Measurements from ENCODE around the gene RTRAF.
A peak's percentile ranks its signal among the peaks of the same experiment; 100 is the strongest.

Gene RTRAF

GRCh38 chr14:52020161-52020714 is 30.9 kb downstream of the RTRAF start:
- DNase-seq (ENCODE audit: low read depth in 3 of 3): no peak

DNA sequence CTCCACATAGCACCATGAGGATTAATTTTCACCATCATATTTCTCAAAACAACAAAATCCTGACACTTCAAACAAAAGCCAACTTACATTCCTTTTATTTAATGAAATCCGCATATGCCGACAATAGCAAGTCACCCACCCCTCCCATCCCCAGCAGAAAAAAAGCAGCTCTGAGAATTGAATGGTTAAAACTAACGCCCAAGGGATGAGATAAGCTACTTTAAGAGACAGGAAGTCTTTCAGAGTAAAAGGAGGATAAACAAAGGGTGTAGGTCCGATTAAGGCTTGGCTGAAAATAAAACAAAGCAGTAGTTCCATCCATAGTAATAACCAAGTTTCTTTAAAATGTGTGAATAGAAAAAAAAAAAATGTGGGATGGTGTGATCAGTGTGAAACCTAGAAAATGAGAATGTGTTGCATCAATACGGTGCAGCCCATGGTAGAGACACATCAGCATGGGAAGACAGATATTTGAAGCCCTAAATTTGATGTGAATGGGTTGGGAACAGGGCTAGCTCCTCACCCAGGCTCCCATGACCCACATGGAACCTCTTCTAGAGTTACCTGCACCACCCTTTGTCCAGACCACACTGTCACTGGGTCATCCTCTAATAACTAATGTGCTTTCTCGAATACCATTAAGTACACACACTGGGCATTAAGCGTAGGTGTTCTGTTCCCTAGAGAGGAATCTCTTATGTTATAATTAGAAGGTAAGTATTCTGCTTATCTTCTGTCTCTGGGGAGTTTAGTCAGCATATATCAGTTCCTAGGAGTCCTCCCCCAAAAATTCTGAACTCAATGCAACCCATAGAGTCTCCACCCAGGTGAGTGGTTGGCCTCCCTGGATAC is 31.7 kb downstream of the RTRAF start:
- no peak for DNase-seq (ENCODE audit: low read depth in 3 of 3)

DNA sequence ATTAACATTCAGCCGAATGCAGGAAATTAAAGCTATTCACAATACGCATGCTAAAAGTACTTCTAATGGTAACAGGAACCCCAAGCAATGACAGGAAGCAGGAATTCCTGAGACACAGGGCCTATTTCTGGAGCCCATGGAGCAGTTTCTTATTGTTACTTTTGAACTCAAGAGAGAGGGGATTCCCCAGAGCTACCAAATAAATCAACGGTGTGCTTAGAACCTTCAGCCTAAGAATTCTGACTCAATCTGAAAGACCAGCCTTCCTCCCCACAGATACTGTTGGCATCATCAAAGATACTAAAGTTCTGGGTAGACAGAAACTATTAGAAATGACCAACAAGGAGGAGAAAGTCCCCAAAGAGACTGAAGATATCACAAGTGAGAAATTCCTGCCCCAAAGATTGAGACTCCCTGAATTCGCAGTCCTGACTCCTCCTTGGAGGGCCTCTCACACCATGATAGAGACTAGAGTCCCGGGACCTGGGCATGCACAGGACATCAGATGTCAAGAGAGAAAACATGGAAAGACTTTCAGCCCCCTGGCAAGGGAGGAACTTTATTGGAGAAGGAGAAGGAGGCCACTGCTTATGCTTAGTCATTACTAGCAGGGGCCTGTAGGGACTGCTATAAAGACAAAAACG is 32.7 kb downstream of the RTRAF start:
- DNase-seq (ENCODE audit: low read depth in 3 of 3): no peak

- no peak for DNase-seq (ENCODE audit: low read depth in 3 of 3)
Measured at GRCh38 chr14:52023518-52023917, 34.2 kb downstream of the RTRAF start.

DNA sequence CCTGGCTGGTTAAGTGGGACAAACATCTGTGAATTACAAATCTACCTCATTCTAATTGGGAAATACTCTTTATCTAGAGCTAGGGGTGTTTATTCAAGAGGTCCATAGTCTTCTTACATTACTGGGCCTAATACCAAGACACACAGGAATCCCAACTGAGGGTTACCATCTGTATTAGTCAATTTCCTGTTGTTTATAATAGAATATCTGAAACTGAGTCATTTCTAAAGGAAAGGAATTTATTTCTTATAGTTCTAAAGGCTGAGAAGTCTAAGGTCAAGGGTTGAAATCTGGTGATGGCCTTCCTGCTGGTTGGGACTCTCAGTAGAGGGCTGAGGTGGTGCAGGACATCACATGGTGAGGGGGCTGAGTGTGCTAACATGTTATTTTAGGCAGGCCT is 36.0 kb downstream of the RTRAF start:
- DNase-seq (ENCODE audit: low read depth in 3 of 3): no peak

- no peak for DNase-seq (ENCODE audit: low read depth in 3 of 3)
Measured at GRCh38 chr14:52026017-52026660, 36.8 kb downstream of the RTRAF start.

DNA sequence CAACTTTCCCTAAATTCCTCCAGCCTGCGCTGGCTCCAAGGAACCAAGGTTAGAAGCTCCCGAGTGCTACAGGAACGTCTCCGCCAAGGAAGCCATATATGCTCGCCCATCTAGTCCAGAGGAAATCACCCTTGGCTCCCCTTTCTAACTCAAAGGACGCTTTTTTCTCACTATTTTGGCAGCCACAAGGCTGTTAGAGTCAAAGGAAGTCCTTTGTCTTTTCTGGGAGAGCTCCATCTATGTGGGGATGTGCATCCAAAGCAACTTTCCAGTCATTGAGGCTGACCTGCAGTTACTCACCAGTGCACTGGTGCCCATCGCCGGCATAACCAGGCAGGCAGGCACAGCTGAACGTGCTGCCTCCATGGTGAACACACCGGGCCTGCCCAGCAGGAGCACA is 37.6 kb downstream of the RTRAF start:
- DNase-seq (ENCODE audit: low read depth in 3 of 3): no peak

DNA sequence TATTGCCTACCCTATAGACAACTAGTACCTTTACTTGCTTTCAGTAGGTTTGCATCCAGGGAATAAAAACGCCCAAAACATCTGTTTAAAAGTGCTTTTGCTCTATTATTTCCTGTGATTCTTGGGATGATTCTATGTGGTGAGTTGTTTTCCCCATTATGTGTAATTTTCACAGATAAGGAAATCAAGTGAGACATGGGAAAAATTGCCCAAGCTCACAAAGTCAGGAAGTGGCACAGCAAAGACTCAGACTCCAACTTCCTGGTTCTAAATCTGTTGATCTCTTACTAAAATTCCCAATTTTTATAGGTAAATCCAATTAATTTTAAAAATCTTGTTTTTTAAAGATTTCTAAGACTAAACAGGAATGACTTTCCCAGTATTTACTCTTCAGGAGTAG is 40.5 kb downstream of the RTRAF start:
- DNase-seq (ENCODE audit: low read depth in 3 of 3): no peak

DNA sequence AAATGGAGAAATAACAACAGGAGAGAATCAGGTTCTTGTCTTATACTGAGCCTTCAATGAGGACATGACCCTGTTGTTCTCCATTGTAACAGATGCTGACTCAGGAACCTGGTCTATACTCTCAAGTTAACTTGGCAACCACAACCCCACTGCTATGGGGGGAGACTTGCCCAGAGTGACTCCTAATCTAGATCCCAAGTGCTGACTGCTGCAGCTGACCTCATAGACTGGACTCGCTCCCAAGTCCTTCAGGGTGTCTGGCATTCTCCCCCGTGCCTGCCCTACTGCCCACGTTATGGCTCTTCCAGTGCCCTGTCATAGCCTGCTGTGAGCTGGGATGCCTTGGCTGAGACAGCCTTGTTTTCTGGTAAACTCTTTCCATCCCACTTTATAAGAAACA is 42.4 kb downstream of the RTRAF start:
- DNase-seq (ENCODE audit: low read depth in 3 of 3): no peak

DNA sequence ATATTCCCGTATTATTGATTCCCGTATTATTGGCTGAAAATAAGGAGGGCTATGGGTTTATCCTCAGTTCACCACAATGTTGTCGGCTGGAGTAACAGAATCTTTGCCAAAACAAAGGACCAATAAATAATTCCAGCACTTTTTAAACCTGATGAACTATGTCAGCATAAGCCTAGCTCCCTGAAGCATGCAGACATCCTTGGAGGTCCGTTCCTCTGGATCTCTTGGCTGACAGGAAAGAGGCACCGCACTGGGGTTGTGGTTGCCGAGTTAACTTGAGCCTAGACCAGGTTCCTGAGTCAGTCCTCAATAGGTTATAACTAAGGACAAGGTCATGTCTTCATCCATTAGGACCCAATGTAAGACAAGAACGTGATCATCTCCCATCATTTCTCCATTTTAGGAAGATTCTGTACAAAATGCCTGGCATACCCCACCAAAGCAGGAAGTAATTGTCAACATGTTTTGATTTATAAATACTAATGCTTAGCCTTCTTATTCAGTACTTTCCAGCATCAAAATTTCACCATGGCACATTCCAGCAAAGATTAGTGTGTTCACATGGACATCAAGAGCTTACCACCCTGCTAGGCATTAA is 43.0 kb downstream of the RTRAF start:
- DNase-seq (ENCODE audit: low read depth in 3 of 3): no peak

DNA sequence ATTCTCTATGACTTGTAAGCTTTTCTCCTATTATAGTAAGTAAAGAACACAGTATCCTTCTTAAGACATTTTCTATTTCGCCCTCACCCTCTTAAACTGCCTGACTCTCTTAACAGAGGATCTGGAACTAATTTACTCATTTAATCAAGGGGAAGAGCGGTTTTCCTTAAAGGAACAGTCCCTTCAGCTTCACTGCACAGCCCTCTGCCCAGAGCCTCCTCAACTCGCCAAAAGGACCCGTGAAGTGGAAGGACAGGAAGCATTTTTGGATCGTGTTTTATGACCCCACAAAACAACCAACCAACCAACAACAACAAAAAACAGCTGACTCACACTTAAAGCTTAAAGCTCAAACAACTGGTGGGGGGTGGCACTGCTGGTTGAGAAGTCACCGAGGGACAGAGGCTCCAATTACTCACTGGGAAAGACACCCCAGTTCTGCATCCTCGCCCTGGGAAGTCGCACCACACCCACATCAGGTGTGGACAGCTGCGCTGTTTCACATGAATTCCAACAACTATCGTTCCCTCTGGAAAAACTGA is 43.8 kb downstream of the RTRAF start:
- no peak for DNase-seq (ENCODE audit: low read depth in 3 of 3)

GRCh38 chr14:52039124-52039815 is 49.9 kb downstream of the RTRAF start:
- no peak for DNase-seq (ENCODE audit: low read depth in 3 of 3)

DNA sequence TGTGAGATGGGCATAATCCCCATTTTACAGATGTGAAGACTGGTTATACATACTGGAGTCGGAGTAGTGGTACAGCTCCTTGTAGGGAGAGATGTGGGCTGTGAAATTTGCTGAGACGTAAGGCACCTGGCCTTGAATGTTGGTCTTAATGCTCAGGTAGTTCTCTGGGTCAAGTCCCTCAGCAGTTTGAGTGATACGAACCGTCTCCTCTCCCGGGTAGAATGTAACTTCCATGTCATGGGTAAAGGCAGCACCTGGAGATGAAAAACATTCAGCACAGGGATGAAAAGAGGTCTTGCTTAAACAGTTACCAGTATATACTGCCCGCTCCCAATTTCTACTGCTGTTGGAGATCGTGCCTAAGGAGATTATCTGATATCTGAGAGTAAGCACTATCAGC is 51.3 kb downstream of the RTRAF start:
- DNase-seq (ENCODE audit: low read depth in 3 of 3): no peak

GRCh38 chr14:52042371-52043289 is 53.3 kb downstream of the RTRAF start:
- no peak for DNase-seq (ENCODE audit: low read depth in 3 of 3)

DNA sequence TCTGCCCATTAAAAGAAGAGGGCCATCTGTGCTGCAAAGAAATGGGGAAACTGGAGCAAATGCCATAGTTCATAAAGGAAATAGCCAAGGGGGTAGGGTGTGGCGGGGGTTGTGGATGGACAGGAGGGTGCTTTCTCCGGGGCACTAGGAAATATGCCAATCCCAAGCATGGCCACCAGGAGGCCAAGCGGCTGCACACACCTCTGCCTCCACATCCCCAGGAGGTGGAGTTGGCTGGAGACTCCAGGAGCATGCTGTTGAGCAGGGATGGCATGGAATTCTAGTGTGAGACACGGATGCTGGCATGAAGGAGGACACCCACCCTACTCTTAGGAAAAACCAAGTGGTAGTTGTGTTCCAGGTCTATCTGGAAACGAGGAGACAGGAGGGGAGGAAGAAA is 54.3 kb downstream of the RTRAF start:
- DNase-seq (ENCODE audit: low read depth in 3 of 3): peak in 2 of 3 donors; percentile 10 to 28

DNA sequence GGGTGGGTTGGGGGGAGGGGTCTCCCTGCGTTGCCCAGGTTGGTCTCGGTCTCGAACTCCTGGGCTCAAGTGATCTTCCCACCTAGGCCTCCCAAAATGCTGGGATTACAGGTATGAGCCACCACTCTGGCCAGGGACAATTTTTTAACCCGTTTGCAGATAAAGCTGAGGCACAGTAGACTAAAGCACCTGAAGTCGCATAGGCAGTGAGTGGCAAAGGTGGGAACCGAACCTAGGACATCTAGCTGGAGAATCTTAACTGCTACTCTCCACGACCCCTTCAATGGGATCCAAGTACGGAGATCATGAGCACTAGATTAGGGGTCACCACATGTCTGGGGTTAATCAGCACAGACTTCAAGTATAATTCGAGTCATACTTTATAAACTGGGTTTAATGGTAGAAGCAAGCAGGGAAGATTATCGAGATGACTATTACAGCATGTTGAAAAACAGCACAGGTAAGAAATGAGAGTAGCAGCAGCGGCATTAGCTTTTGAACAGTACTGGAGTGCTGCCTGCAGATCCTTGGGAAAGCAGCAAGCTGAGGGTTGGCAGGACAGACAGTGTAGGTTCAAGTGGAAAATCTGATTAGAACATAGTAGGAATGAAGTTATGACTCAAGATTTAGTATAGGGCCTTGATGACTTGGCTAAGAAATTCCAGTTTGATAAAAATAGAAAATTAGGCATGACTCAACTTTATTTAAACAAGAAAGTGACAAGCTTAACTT is 55.6 kb downstream of the RTRAF start:
- no peak for DNase-seq (ENCODE audit: low read depth in 3 of 3)

DNA sequence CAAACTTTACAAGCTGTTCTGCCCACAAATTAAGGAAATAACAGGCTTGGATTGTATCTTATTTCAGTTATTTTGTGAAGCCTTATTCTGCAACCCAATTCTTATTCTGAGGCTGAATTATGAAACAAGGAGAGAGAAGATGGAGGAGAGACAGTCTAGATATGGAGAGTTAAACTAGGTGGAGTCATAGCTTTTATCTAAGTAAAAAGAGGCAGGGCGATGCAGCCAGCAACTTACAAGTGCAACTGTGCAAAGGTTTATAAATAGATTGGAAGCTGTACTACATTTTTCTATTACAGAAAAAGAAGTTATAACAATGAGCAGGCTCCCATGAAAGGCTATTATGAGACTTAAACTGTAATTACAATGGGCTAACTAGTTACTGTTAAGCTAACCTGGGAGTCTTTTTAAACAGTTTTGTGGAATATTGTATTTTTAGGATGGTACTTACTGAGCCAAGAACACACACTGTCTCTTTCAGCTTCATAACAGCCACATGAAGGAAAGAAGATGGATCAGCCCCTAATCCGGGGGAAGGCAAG is 57.1 kb downstream of the RTRAF start:
- DNase-seq (ENCODE audit: low read depth in 3 of 3): no peak

- DNase-seq (ENCODE audit: low read depth in 3 of 3): no peak
Measured at GRCh38 chr14:52048116-52048515, 58.8 kb downstream of the RTRAF start.

- no peak for DNase-seq (ENCODE audit: low read depth in 3 of 3)
Measured at GRCh38 chr14:52048641-52049204, 59.4 kb downstream of the RTRAF start.
